H9 (cell line): ENCODE measurements around the gene WSCD2. TPM values are rescaled to one million over a fixed set of nuclear protein-coding genes. Genes with fewer than 3 reads are reported as not detected.

Source experiments
- DNase-seq: peaks from one replicate; pipeline ENCODE4 v3.0.0-alpha.2; 2017
- H2AFZ ChIP-seq: one replicate; pipeline ENCODE4 v1.6.1; 2013; ENCODE audit warnings: mild to moderate bottlenecking, low read length, control low read depth, moderate library complexity
- H2AK5ac ChIP-seq: 2 replicates; pipeline ENCODE4 v1.6.1; 2013; ENCODE audit warnings: low read length, control low read depth, mixed read lengths; ENCODE audit not compliant: insufficient read length
- H2BK120ac ChIP-seq: one replicate; pipeline ENCODE4 v1.6.1; 2013; ENCODE audit warnings: low read depth, mild to moderate bottlenecking, low read length, control low read depth, inconsistent platforms; ENCODE audit not compliant: poor library complexity, severe bottlenecking
- H2BK12ac ChIP-seq: 2 replicates; pipeline ENCODE4 v1.6.1; 2013; ENCODE audit warnings: low read length, control low read depth, mixed read lengths, low read depth; ENCODE audit not compliant: insufficient read length
- H2BK15ac ChIP-seq: 2 replicates; pipeline ENCODE4 v1.6.1; 2013; ENCODE audit warnings: low read depth, low read length, control low read depth
- H2BK20ac ChIP-seq: one replicate; pipeline ENCODE4 v1.6.1; 2013; ENCODE audit warnings: low read depth, mild to moderate bottlenecking, low read length, control low read depth, inconsistent platforms; ENCODE audit not compliant: poor library complexity, severe bottlenecking
- H2BK5ac ChIP-seq: 2 replicates; pipeline ENCODE4 v1.6.1; 2013; ENCODE audit warnings: low read length, control low read depth, mixed read lengths; ENCODE audit not compliant: insufficient read length
- H3K14ac ChIP-seq: 2 replicates; pipeline ENCODE4 v1.6.1; 2013; ENCODE audit warnings: low read length, control low read depth; ENCODE audit not compliant: insufficient read depth
- H3K18ac ChIP-seq: 2 replicates; pipeline ENCODE4 v1.6.1; 2013; ENCODE audit warnings: low read depth, mild to moderate bottlenecking, mixed read lengths, low read length, control low read depth; ENCODE audit not compliant: insufficient read length
- H3K23ac ChIP-seq: 2 replicates; pipeline ENCODE4 v1.6.1; 2013; ENCODE audit warnings: low read length, control low read depth, mixed read lengths, low read depth; ENCODE audit not compliant: insufficient read length
- H3K23me2 ChIP-seq: 2 replicates; pipeline ENCODE4 v1.6.1; 2013; ENCODE audit warnings: low read depth, mild to moderate bottlenecking, mixed read lengths, low read length, control low read depth; ENCODE audit not compliant: insufficient read length, poor library complexity, severe bottlenecking
- H3K27ac ChIP-seq: 2 replicates; pipeline ENCODE4 v1.5.1; 2013; ENCODE audit warnings: low read length, control low read depth, mixed read lengths, low read depth; ENCODE audit not compliant: insufficient read length
- H3K27me3 ChIP-seq: 2 replicates; pipeline ENCODE4 v1.6.1; 2013; ENCODE audit warnings: low read length, control low read depth, inconsistent platforms; ENCODE audit not compliant: insufficient read depth
- H3K4ac ChIP-seq: 2 replicates; pipeline ENCODE4 v1.6.1; 2013; ENCODE audit warnings: low read depth, mild to moderate bottlenecking, control low read depth, inconsistent platforms, low read length, moderate library complexity
- H3K4me1 ChIP-seq: 2 replicates; pipeline ENCODE4 v1.6.1; 2013; ENCODE audit warnings: low read length, control low read depth, inconsistent platforms; ENCODE audit not compliant: insufficient read depth
- H3K4me2 ChIP-seq: 2 replicates; pipeline ENCODE4 v1.6.1; 2013; ENCODE audit warnings: low read length, control low read depth, mixed read lengths; ENCODE audit not compliant: insufficient read length, insufficient read depth
- H3K56ac ChIP-seq: 2 replicates; pipeline ENCODE4 v1.6.1; 2013; ENCODE audit warnings: low read depth, mild to moderate bottlenecking, mixed read lengths, low read length, control low read depth; ENCODE audit not compliant: insufficient read length
- H3K79me1 ChIP-seq: 2 replicates; pipeline ENCODE4 v1.6.1; 2013; ENCODE audit warnings: low read depth, mild to moderate bottlenecking, moderate library complexity, low read length, control low read depth, inconsistent platforms; ENCODE audit not compliant: insufficient read depth, poor library complexity, severe bottlenecking
- H3K79me2 ChIP-seq: 2 replicates; pipeline ENCODE4 v1.6.1; 2013; ENCODE audit warnings: low read length, control low read depth, inconsistent platforms; ENCODE audit not compliant: insufficient read depth
- H3K9ac ChIP-seq: 2 replicates; pipeline ENCODE4 v1.6.1; 2013; ENCODE audit warnings: low read length, control low read depth, mixed read lengths; ENCODE audit not compliant: insufficient read length; ENCODE audit errors: extremely low read depth
- H3K9me3 ChIP-seq: one replicate; pipeline ENCODE4 v1.6.1; 2013; ENCODE audit warnings: low read depth, low read length, inconsistent platforms; ENCODE audit not compliant: control insufficient read depth
- H3T11ph ChIP-seq: one replicate; pipeline ENCODE4 v1.6.1; 2013; ENCODE audit warnings: mild to moderate bottlenecking, low read length, control low read depth, inconsistent platforms
- H4K20me1 ChIP-seq: one replicate; pipeline ENCODE4 v1.6.1; 2013; ENCODE audit not compliant: control insufficient read depth, insufficient read length, insufficient read depth
- H4K5ac ChIP-seq: 2 replicates; pipeline ENCODE4 v1.6.1; 2013; ENCODE audit warnings: low read depth, mild to moderate bottlenecking, mixed read lengths, low read length, control low read depth; ENCODE audit not compliant: insufficient read length
- H4K8ac ChIP-seq: replicated peaks from 2 replicates; pipeline ENCODE4 v1.6.1; 2013; ENCODE audit warnings: low read length, control low read depth, mixed read lengths, low read depth; ENCODE audit not compliant: insufficient read length
- H4K91ac ChIP-seq: 2 replicates; pipeline ENCODE4 v1.6.1; 2013; ENCODE audit warnings: low read depth, mild to moderate bottlenecking, moderate library complexity, mixed read lengths, low read length, control low read depth; ENCODE audit not compliant: insufficient read length
- H3K27ac Mint-ChIP-seq, 3 experiments: 2 replicates in 2 of 3; 3 replicates in 1 of 3; pipeline ENCODE4 v1.8.0; 2020 to 2021; ENCODE audit warnings: mixed read lengths in 3 of 3, mild to moderate bottlenecking in 1 of 3, moderate library complexity in 1 of 3
- H3K27me3 Mint-ChIP-seq: 2 replicates; pipeline ENCODE4 v1.8.0; 2021; ENCODE audit warnings: low read depth, mild to moderate bottlenecking, moderate library complexity, mixed read lengths
- H3K36me3 Mint-ChIP-seq, 3 experiments: 2 replicates in 2 of 3; 3 replicates in 1 of 3; pipeline ENCODE4 v1.8.0; 2020 to 2021; ENCODE audit warnings: low read depth in 3 of 3, mixed read lengths in 3 of 3; ENCODE audit not compliant: insufficient read depth in 1 of 3
- H3K4me1 Mint-ChIP-seq, 2 experiments: 2 replicates each; pipeline ENCODE4 v1.8.0; 2020; ENCODE audit warnings: mixed read lengths in 2 of 2
- H3K4me3 Mint-ChIP-seq, 2 experiments: 2 replicates in 1 of 2; 3 replicates in 1 of 2; pipeline ENCODE4 v1.8.0; 2020 to 2021; ENCODE audit warnings: mild to moderate bottlenecking in 2 of 2, mixed read lengths in 2 of 2, moderate library complexity in 1 of 2
- H3K9me3 Mint-ChIP-seq, 2 experiments: 2 replicates in 1 of 2; 3 replicates in 1 of 2; pipeline ENCODE4 v1.8.0; 2020; ENCODE audit warnings: mild to moderate bottlenecking in 2 of 2, mixed read lengths in 2 of 2, moderate library complexity in 1 of 2
- CTCF ChIP-seq: fragments of 200-600 bp; sonication (generic); conservative IDR thresholded peaks from 3 replicates; pipeline ENCODE4 v1.8.0; 2021; ENCODE audit warnings: antibody characterized with exemption, mild to moderate bottlenecking
- WGBS: extraction: QIAGEN DNeasy Blood & Tissue Kit; methylation state at CpG from one replicate; pipeline ENCODE4 v1.1.7; 2013; ENCODE audit warnings: missing lambda C conversion rate, low lambda C conversion rate, mixed read lengths; ENCODE audit not compliant: insufficient read length; ENCODE audit errors: extremely low coverage; 5-methylcytosine and 5-hydroxymethylcytosine counted together
- total RNA-seq: library from RNA; stranded (reverse); gene quantifications from 2 replicates; pipeline ENCODE4 v1.2.1, GENCODE V29; 2021

WSCD2 gene
- total RNA-seq, 1 experiment from 2014 or later = 0.92 TPM

DNA sequence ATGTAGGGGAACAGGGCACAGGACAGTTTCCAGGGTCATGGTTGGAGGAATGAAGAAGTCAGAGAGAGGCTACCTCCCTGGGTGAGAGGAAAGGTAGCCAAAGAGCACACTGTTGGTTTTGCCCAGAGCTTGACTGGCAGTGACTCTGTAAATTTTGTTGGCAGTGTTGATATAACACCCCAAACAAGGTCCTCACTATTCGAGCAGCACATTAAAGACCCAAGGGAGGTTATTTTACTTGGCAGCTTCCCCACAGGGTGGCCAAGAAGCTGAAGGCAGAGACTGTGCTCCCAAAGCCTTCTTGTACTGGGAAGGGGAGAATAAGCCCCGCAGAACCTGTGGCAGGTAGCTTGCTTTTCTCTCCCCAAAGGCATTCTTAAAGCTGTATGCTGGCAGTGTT lies 40.6 kb downstream of the WSCD2 start:
- H3K14ac ChIP-seq = no peak overlapping the region
- no peak overlapping the region for H3K27ac ChIP-seq
- peaks cover 3% of the 10 kb centered on the region; the same call in 1 of the 2 replicates for H3K4me1 ChIP-seq
- no peak overlapping the region for H3K23ac ChIP-seq
- Mint-ChIP-seq H3K9me3 (no peaks in the 10 kb centered on the region), H3K4me3 (no peak overlapping the region), H3K27ac (peak overlapping the region in 1 of 3 experiments; percentile 2; a peak in 1 of 7 replicates), H3K27me3 (peaks cover 3% of the 10 kb centered on the region), H3K36me3 (no peaks in the 10 kb centered on the region), H3K4me1 (peaks cover 28 to 44% of the 10 kb centered on the region in 2 experiments)
- no peak overlapping the region for H3K18ac ChIP-seq
- H2BK15ac ChIP-seq = no peak overlapping the region
- H3K9ac ChIP-seq = no peak overlapping the region
- H3K4ac ChIP-seq = no peak overlapping the region
- no peak overlapping the region for H2BK5ac ChIP-seq
- no peak overlapping the region for H4K8ac ChIP-seq
- no peaks in the 10 kb centered on the region for H3K79me1 ChIP-seq
- H3K56ac ChIP-seq = no peak overlapping the region
- no peak overlapping the region for H2AK5ac ChIP-seq
- no peak overlapping the region for H2BK120ac ChIP-seq
- TF ChIP-seq CTCF = no peak
- H3K79me2 ChIP-seq = no peaks in the 10 kb centered on the region
- H2AFZ ChIP-seq = no peak overlapping the region
- no peak overlapping the region for H4K5ac ChIP-seq
- no peak overlapping the region for H2BK12ac ChIP-seq
- H4K91ac ChIP-seq = no peak overlapping the region
- no peaks in the 10 kb centered on the region for H4K20me1 ChIP-seq
- no peak overlapping the region for H3T11ph ChIP-seq
- H3K4me2 ChIP-seq = no peak overlapping the region
- no peaks in the 10 kb centered on the region for H3K9me3 ChIP-seq
- no CpG with 5 or more reads among the region's 2 CpGs for WGBS
- H3K27me3 ChIP-seq = no peaks in the 10 kb centered on the region
- no peak for DNase-seq
- H2BK20ac ChIP-seq = no peak overlapping the region
- no peaks in the 10 kb centered on the region for H3K23me2 ChIP-seq
